HG03558 (cell line): ENCODE data around the gene HOXB2.

Experiments used
- ATAC-seq: cut with Tn5 transposase; IDR thresholded peaks from one replicate; pipeline ENCODE4 v1.9.1; 2021; ENCODE audit warnings: moderate number of reproducible peaks; ENCODE audit not compliant: unreplicated experiment; ENCODE audit errors: extremely low read depth

HOXB2 gene

GRCh38 chr17:48579760-48580554 lies 35.0 kb upstream of the HOXB2 start:
- ATAC-seq, result no peak

GRCh38 chr17:48579471-48579759 lies 34.5 kb upstream of the HOXB2 start:
- no peak for ATAC-seq

- no peak for ATAC-seq
These were observed 33.9 kb upstream of the HOXB2 start for GRCh38 chr17:48578616-48579470.

GRCh38 chr17:48577946-48578615 lies 33.2 kb upstream of the HOXB2 start, which contains the start of gene HOXB4:
TSS of gene HOXB4 (minus strand) at chr17:48578350. CDS start at chr17:48578319, 31 bp downstream.
- no peak for ATAC-seq

GRCh38 chr17:48577330-48577945 lies 32.5 kb upstream of the HOXB2 start:
- ATAC-seq, result no peak

GRCh38 chr17:48576479-48577309 lies 31.8 kb upstream of the HOXB2 start:
- no peak for ATAC-seq

- ATAC-seq, result no peak
These were observed 31.0 kb upstream of the HOXB2 start for GRCh38 chr17:48575673-48576478.

- ATAC-seq, result no peak
These were observed 30.2 kb upstream of the HOXB2 start for GRCh38 chr17:48575066-48575582.

GRCh38 chr17:48574505-48575065 lies 29.7 kb upstream of the HOXB2 start:
- no peak for ATAC-seq

GRCh38 chr17:48571826-48572417 lies 27.0 kb upstream of the HOXB2 start:
- no peak for ATAC-seq

GRCh38 chr17:48571024-48571818 lies 26.3 kb upstream of the HOXB2 start:
- ATAC-seq, result no peak

- no peak for ATAC-seq
These were observed 25.6 kb upstream of the HOXB2 start for GRCh38 chr17:48570325-48571023.

- no peak for ATAC-seq
These were observed 24.9 kb upstream of the HOXB2 start for GRCh38 chr17:48569674-48570324.

- no peak for ATAC-seq
These were observed 24.3 kb upstream of the HOXB2 start for GRCh38 chr17:48569240-48569582.

GRCh38 chr17:48568499-48569239 lies 23.8 kb upstream of the HOXB2 start:
- no peak for ATAC-seq
